Measurements from ENCODE around the gene EFHC1.

GRCh38 chr6:52494298-52495072 lies 74.3 kb downstream of the EFHC1 start:
- TF ChIP-seq ATF1 (CRISPR knock-in tag; IDR thresholded peaks at IDR 0.05) (no peak), NR2C2 (CRISPR knock-in tag; IDR thresholded peaks at IDR 0.05) (no peak), ELF4 (CRISPR knock-in tag; IDR thresholded peaks at IDR 0.05; ENCODE audit: low read depth) (no peak), SP1 (CRISPR knock-in tag; conservative IDR thresholded peaks at IDR 0.05) (no peak)
- TF ChIP-seq, protein P1, sequence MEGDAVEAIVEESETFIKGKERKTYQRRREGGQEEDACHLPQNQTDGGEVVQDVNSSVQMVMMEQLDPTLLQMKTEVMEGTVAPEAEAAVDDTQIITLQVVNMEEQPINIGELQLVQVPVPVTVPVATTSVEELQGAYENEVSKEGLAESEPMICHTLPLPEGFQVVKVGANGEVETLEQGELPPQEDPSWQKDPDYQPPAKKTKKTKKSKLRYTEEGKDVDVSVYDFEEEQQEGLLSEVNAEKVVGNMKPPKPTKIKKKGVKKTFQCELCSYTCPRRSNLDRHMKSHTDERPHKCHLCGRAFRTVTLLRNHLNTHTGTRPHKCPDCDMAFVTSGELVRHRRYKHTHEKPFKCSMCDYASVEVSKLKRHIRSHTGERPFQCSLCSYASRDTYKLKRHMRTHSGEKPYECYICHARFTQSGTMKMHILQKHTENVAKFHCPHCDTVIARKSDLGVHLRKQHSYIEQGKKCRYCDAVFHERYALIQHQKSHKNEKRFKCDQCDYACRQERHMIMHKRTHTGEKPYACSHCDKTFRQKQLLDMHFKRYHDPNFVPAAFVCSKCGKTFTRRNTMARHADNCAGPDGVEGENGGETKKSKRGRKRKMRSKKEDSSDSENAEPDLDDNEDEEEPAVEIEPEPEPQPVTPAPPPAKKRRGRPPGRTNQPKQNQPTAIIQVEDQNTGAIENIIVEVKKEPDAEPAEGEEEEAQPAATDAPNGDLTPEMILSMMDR (IDR thresholded peaks at IDR 0.05): no peak
- TF ChIP-seq, protein P2, sequence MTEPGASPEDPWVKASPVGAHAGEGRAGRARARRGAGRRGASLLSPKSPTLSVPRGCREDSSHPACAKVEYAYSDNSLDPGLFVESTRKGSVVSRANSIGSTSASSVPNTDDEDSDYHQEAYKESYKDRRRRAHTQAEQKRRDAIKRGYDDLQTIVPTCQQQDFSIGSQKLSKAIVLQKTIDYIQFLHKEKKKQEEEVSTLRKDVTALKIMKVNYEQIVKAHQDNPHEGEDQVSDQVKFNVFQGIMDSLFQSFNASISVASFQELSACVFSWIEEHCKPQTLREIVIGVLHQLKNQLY (CRISPR knock-in tag; IDR thresholded peaks at IDR 0.05): no peak

All from WTC11 (cell line).